Liver (tissue), 9 donors: Measurements from ENCODE around the gene SLC25A25. TPM values are rescaled to one million over a fixed set of nuclear protein-coding genes. Genes with fewer than 3 reads are reported as not detected.

ENCODE experiments used
- DNase-seq: peaks from one replicate; pipeline ENCODE4 v3.0.0-alpha.2; 2017; ENCODE audit warnings: low spot score
- H3K27ac ChIP-seq, 2 donors: one replicate each; pipeline ENCODE4 v1.7.0; 2013; ENCODE audit warnings: inconsistent platforms in 2 of 2, low read length in 2 of 2, control low read depth in 1 of 2, low read depth in 1 of 2, mild to moderate bottlenecking in 1 of 2
- H3K27me3 ChIP-seq, 4 donors: one replicate each; pipeline versions ENCODE4 v1.6.1 to v1.7.0; 2013; ENCODE audit warnings: low read length in 3 of 4, inconsistent platforms in 1 of 4, mild to moderate bottlenecking in 1 of 4, moderate library complexity in 1 of 4; ENCODE audit not compliant: control insufficient read depth in 4 of 4, insufficient read depth in 4 of 4
- H3K36me3 ChIP-seq, 4 donors: one replicate each; pipeline versions ENCODE4 v1.6.1 to v1.7.0; 2013; ENCODE audit warnings: low read length in 3 of 4, mild to moderate bottlenecking in 3 of 4, low read depth in 1 of 4, moderate library complexity in 1 of 4; ENCODE audit not compliant: control insufficient read depth in 4 of 4, insufficient read depth in 3 of 4
- H3K4me1 ChIP-seq, 4 donors: one replicate each; pipeline versions ENCODE4 v1.6.1 to v1.7.0; 2013; ENCODE audit warnings: low read length in 3 of 4, mild to moderate bottlenecking in 3 of 4, moderate library complexity in 1 of 4; ENCODE audit not compliant: control insufficient read depth in 4 of 4, insufficient read depth in 4 of 4
- H3K4me3 ChIP-seq, 3 donors: one replicate each; pipeline versions ENCODE4 v1.6.1 to v1.7.0; 2013; ENCODE audit warnings: low read length in 3 of 3, control low read depth in 1 of 3, low read depth in 1 of 3, mild to moderate bottlenecking in 1 of 3
- H3K9ac ChIP-seq, 2 donors: one replicate each; pipeline ENCODE4 v1.7.0; 2013; ENCODE audit warnings: low read length in 2 of 2, mild to moderate bottlenecking in 2 of 2, moderate library complexity in 2 of 2, control low read depth in 1 of 2, low read depth in 1 of 2
- H3K9me3 ChIP-seq, 4 donors: one replicate each; pipeline versions ENCODE4 v1.6.1 to v1.7.0; 2013; ENCODE audit warnings: low read length in 3 of 4; ENCODE audit not compliant: control insufficient read depth in 4 of 4
- ATF3 ChIP-seq: IDR thresholded peaks from 2 replicates; pipeline ENCODE4 v1.6.1; 2016; ENCODE audit warnings: antibody characterized with exemption
- CTCF ChIP-seq: fragments of 150-350 bp; IDR thresholded peaks from 2 replicates; pipeline ENCODE4 v1.5.1; 2017; ENCODE audit warnings: improper control_type of control experiment, low read depth, low read length; ENCODE audit not compliant: missing input control
- EGR1 ChIP-seq, 2 donors: IDR thresholded peaks; 2 replicates each; pipeline ENCODE4 v1.6.1; 2016 to 2018; ENCODE audit warnings: antibody characterized with exemption in 2 of 2, low read depth in 2 of 2
- FOXA1 ChIP-seq: IDR thresholded peaks from 2 replicates; pipeline ENCODE4 v1.6.1; 2016; ENCODE audit warnings: antibody characterized with exemption
- FOXA2 ChIP-seq: IDR thresholded peaks from 2 replicates; pipeline ENCODE4 v1.6.1; 2016; ENCODE audit warnings: antibody characterized with exemption
- GABPA ChIP-seq, 2 donors: IDR thresholded peaks in 1 of 2; conservative IDR thresholded peaks in 1 of 2; 2 replicates each; pipeline ENCODE4 v1.6.1; 2016; ENCODE audit warnings: antibody characterized with exemption in 2 of 2, mild to moderate bottlenecking in 1 of 2, moderate library complexity in 1 of 2
- HNF4A ChIP-seq, 2 donors: conservative IDR thresholded peaks; 2 replicates each; pipeline ENCODE4 v1.6.1; 2016; ENCODE audit warnings: antibody characterized with exemption in 2 of 2, mild to moderate bottlenecking in 2 of 2
- HNF4G ChIP-seq: IDR thresholded peaks from 2 replicates; pipeline ENCODE4 v1.6.1; 2016; ENCODE audit warnings: antibody characterized with exemption
- JUND ChIP-seq, 2 donors: IDR thresholded peaks; 2 replicates each; pipeline ENCODE4 v1.6.1; 2016; ENCODE audit warnings: antibody characterized with exemption in 2 of 2
- MAX ChIP-seq: IDR thresholded peaks from 2 replicates; pipeline ENCODE4 v1.6.1; 2016; ENCODE audit warnings: antibody characterized with exemption
- NR2F2 ChIP-seq: IDR thresholded peaks from 2 replicates; pipeline ENCODE4 v1.6.1; 2016; ENCODE audit warnings: antibody characterized with exemption
- RAD21 ChIP-seq, 2 donors: IDR thresholded peaks; 2 replicates each; pipeline ENCODE4 v1.6.1; 2016; ENCODE audit warnings: antibody characterized with exemption in 2 of 2, mild to moderate bottlenecking in 2 of 2
- REST ChIP-seq: IDR thresholded peaks from 2 replicates; pipeline ENCODE4 v1.6.1; 2016; ENCODE audit warnings: antibody characterized with exemption, mild to moderate bottlenecking
- RXRA ChIP-seq, 2 donors: IDR thresholded peaks; 2 replicates each; pipeline ENCODE4 v1.6.1; 2017 to 2018; ENCODE audit warnings: antibody characterized with exemption in 2 of 2, mild to moderate bottlenecking in 1 of 2
- SP1 ChIP-seq: IDR thresholded peaks from 2 replicates; pipeline ENCODE4 v1.6.1; 2018; ENCODE audit warnings: antibody characterized with exemption, mild to moderate bottlenecking
- TAF1 ChIP-seq: conservative IDR thresholded peaks from 2 replicates; pipeline ENCODE4 v1.6.1; 2016; ENCODE audit warnings: antibody characterized with exemption, mild to moderate bottlenecking
- YY1 ChIP-seq: IDR thresholded peaks from 2 replicates; pipeline ENCODE4 v1.6.1; 2016; ENCODE audit warnings: antibody characterized with exemption, mild to moderate bottlenecking
- ZBTB33 ChIP-seq: IDR thresholded peaks from 2 replicates; pipeline ENCODE4 v1.6.1; 2016; ENCODE audit warnings: antibody characterized with exemption
- WGBS: extraction: QIAGEN DNeasy Blood & Tissue Kit; methylation state at CpG from one replicate; pipeline ENCODE4 v1.1.7; 2013; 5-methylcytosine and 5-hydroxymethylcytosine counted together
- polyA plus RNA-seq, 2 donors: library from polyadenylated mRNA; stranded (reverse) in 1 of 2; unstranded in 1 of 2; fragments of 200-250 nt in 1 of 2; fragments of >200 nt in 1 of 2; fragmentation: Nextera tagmentation in 1 of 2; extraction: Ambion mirVana in 1 of 2; gene quantifications; one replicate each; pipeline versions ENCODE4 v1.2.1 to v1.2.3, GENCODE V29; 2013 to 2015
- total RNA-seq, 2 donors: library from RNA; depleted of rRNA; stranded (reverse); fragments of >200 nt; gene quantifications; one replicate each; pipeline ENCODE4 v1.2.3, GENCODE V29; 2014
- donor health status: healthy.
- donor health status: healthy.
- donor health status: healthy.
- donor health status: healthy.
- donor health status: healthy.

The SLC25A25 gene
- total and polyA plus RNA-seq, 4 donors, result 21.7 to 74.6 (median 39.3) TPM

DNA sequence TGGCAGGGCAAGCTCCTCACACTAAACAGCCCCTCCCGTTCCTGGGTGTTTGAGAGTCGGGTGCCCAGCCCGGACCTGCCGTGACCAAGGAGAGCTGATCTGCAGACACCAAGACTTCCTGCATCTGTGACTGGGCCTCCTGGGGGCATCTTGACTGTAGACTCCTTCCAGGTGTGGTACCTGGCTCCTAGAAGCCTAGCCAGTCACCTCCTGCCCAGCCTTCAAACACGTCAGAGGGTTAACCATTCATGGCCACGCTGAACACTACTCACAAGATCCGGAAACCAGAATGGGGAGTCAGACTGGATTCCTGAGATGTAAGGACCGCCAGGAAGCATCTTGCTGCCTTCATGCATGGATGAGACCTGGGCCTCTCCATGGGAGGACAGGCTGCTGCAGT, 77.5 kb downstream of the SLC25A25 start:
- Histone ChIP-seq H3K27ac (no peak overlapping the region), H3K36me3 (no peaks in the 10 kb centered on the region), H3K27me3 (no peaks in the 10 kb centered on the region), H3K4me1 (peaks cover 8 to 13% (median 10%) of the 10 kb centered on the region in 4 donors), H3K9ac (no peak overlapping the region), H3K9me3 (no peaks in the 10 kb centered on the region), H3K4me3 (no peak overlapping the region)
- 90% methylated on average over 8 of the region's 8 CpGs for WGBS
- no peak for DNase-seq
- no peak for TF ChIP-seq HNF4G
- TF ChIP-seq FOXA1, result no peak
- no peak for TF ChIP-seq TAF1
- TF ChIP-seq RXRA (IDR thresholded peaks at IDR 0.05), result no peak
- no peak for TF ChIP-seq YY1
- no peak for TF ChIP-seq REST
- no peak for TF ChIP-seq FOXA2
- no peak for TF ChIP-seq RAD21 (IDR thresholded peaks at IDR 0.05)
- TF ChIP-seq EGR1 (IDR thresholded peaks at IDR 0.05; ENCODE audit: low read depth in 2 of 2), result no peak
- no peak for TF ChIP-seq MAX
- TF ChIP-seq GABPA (IDR thresholded peaks at IDR 0.05 in 1 of 2, conservative IDR thresholded peaks at IDR 0.05 in 1 of 2), result no peak
- no peak for TF ChIP-seq ZBTB33
- no peak for TF ChIP-seq JUND (IDR thresholded peaks at IDR 0.05)
- no peak for TF ChIP-seq SP1
- no peak for TF ChIP-seq ATF3
- TF ChIP-seq HNF4A (conservative IDR thresholded peaks at IDR 0.05), result no peak
- no peak for TF ChIP-seq CTCF
- no peak for TF ChIP-seq NR2F2
